ENCODE data around the gene PTPRK.
"Not testable (repeated sequence)": the region's sequence is repeated elsewhere in the genome, so short reads cannot be mapped to it uniquely, and the experiment has no call there.

PTPRK gene

GRCh38 chr6:128446497-128446896 lies 73.9 kb downstream of the PTPRK start:
- in situ Hi-C loops (cut with MboI; ENCODE audit: low sequenced_read_pairs) = no loop called here

- in situ Hi-C loops (cut with MboI; ENCODE audit: low sequenced_read_pairs) = no loop called here
These were observed 76.8 kb downstream of the PTPRK start for GRCh38 chr6:128443553-128443952.

GRCh38 chr6:128439627-128440026 lies 80.8 kb downstream of the PTPRK start:
- in situ Hi-C loops (cut with MboI; ENCODE audit: low sequenced_read_pairs) = no loop called here

- in situ Hi-C loops (cut with MboI; ENCODE audit: low sequenced_read_pairs) = no loop called here
These were observed 82.0 kb downstream of the PTPRK start for GRCh38 chr6:128438393-128438792.

- in situ Hi-C loops (cut with MboI; ENCODE audit: low sequenced_read_pairs) = no loop called here
These were observed 82.7 kb downstream of the PTPRK start for GRCh38 chr6:128437685-128438084.

GRCh38 chr6:128434752-128435151 lies 85.6 kb downstream of the PTPRK start:
- in situ Hi-C loops (cut with MboI; ENCODE audit: low sequenced_read_pairs) = not testable (repeated sequence)

GRCh38 chr6:128432394-128432793 lies 88.0 kb downstream of the PTPRK start:
- in situ Hi-C loops (cut with MboI; ENCODE audit: low sequenced_read_pairs) = no loop called here

- in situ Hi-C loops (cut with MboI; ENCODE audit: low sequenced_read_pairs) = no loop called here
These were observed 93.3 kb downstream of the PTPRK start for GRCh38 chr6:128427139-128427538.

GRCh38 chr6:128425856-128426255 lies 94.5 kb downstream of the PTPRK start:
- in situ Hi-C loops (cut with MboI; ENCODE audit: low sequenced_read_pairs) = no loop called here

GRCh38 chr6:128422871-128423270 lies 97.5 kb downstream of the PTPRK start:
- in situ Hi-C loops (cut with MboI; ENCODE audit: low sequenced_read_pairs) = no loop called here

- in situ Hi-C loops (cut with MboI; ENCODE audit: low sequenced_read_pairs) = no loop called here
These were observed 98.2 kb downstream of the PTPRK start for GRCh38 chr6:128422200-128422599.

- in situ Hi-C loops (cut with MboI; ENCODE audit: low sequenced_read_pairs) = no loop called here
These were observed 98.6 kb downstream of the PTPRK start for GRCh38 chr6:128421788-128422187.

GRCh38 chr6:128417698-128418097 lies 102.7 kb downstream of the PTPRK start:
- in situ Hi-C loops (cut with MboI; ENCODE audit: low sequenced_read_pairs) = no loop called here

GRCh38 chr6:128415387-128415786 lies 105.0 kb downstream of the PTPRK start:
- in situ Hi-C loops (cut with MboI; ENCODE audit: low sequenced_read_pairs) = no loop called here

- in situ Hi-C loops (cut with MboI; ENCODE audit: low sequenced_read_pairs) = no loop called here
These were observed 105.5 kb downstream of the PTPRK start for GRCh38 chr6:128414943-128415342.

- in situ Hi-C loops (cut with MboI; ENCODE audit: low sequenced_read_pairs) = no loop called here
These were observed 107.1 kb downstream of the PTPRK start for GRCh38 chr6:128413291-128413690.

- in situ Hi-C loops (cut with MboI; ENCODE audit: low sequenced_read_pairs) = no loop called here
These were observed 107.7 kb downstream of the PTPRK start for GRCh38 chr6:128412680-128413079.

- in situ Hi-C loops (cut with MboI; ENCODE audit: low sequenced_read_pairs) = no loop called here
These were observed 109.8 kb downstream of the PTPRK start for GRCh38 chr6:128410584-128410983.

- in situ Hi-C loops (cut with MboI; ENCODE audit: low sequenced_read_pairs) = no loop called here
These were observed 111.4 kb downstream of the PTPRK start for GRCh38 chr6:128409003-128409402.

- in situ Hi-C loops (cut with MboI; ENCODE audit: low sequenced_read_pairs) = no loop called here
These were observed 113.9 kb downstream of the PTPRK start for GRCh38 chr6:128406453-128406852.

- in situ Hi-C loops (cut with MboI; ENCODE audit: low sequenced_read_pairs) = no loop called here
These were observed 116.6 kb downstream of the PTPRK start for GRCh38 chr6:128403618-128404444.

GRCh38 chr6:128400875-128401274 lies 119.5 kb downstream of the PTPRK start:
- in situ Hi-C loops (cut with MboI; ENCODE audit: low sequenced_read_pairs) = no loop called here

- in situ Hi-C loops (cut with MboI; ENCODE audit: low sequenced_read_pairs) = no loop called here
These were observed 122.4 kb downstream of the PTPRK start for GRCh38 chr6:128397996-128398395.

Data from HL-60/S4 treated with phorbol 12-myristate 13-acetate at 8.2 ng/mL for 4 days and 3 days (cell line).